Right atrium auricular region (tissue), 2 donors: Measurements from ENCODE around the gene LDHB. TPM values are rescaled to one million over a fixed set of nuclear protein-coding genes. Genes with fewer than 3 reads are reported as not detected.
"Not testable (repeated sequence)": the region's sequence is repeated elsewhere in the genome, so short reads cannot be mapped to it uniquely, and the experiment has no call there.

Source experiments
- DNase-seq: peaks from one replicate; pipeline ENCODE4 v3.0.0-alpha.2; 2019; ENCODE audit warnings: low spot score
- H3K27ac ChIP-seq, 2 donors: fragments of 200-600 bp; sonication (generic); 1 replicate in 1 of 2; 2 replicates in 1 of 2; pipeline ENCODE4 v1.5.1; 2016 to 2019
- H3K27me3 ChIP-seq, 2 donors: fragments of 200-600 bp; sonication (generic); one replicate each; pipeline versions ENCODE4 v1.5.1 to v1.6.0; 2017 to 2019
- H3K36me3 ChIP-seq: fragments of 200-600 bp; sonication (generic); one replicate; pipeline ENCODE4 v1.5.1; 2016
- H3K4me1 ChIP-seq, 2 donors: fragments of 200-600 bp; sonication (generic); one replicate each; pipeline versions ENCODE4 v1.5.1 to v1.6.0; 2017 to 2019
- H3K4me3 ChIP-seq, 2 donors: fragments of 200-600 bp; sonication (generic); 1 replicate in 1 of 2; 2 replicates in 1 of 2; pipeline ENCODE4 v1.5.1; 2017 to 2019; ENCODE audit warnings: mild to moderate bottlenecking in 1 of 2, moderate library complexity in 1 of 2
- H3K9me3 ChIP-seq, 2 donors: fragments of 200-600 bp; sonication (generic); one replicate each; pipeline ENCODE4 v1.5.1; 2019
- total RNA-seq, 2 donors: library from RNA; depleted of rRNA; stranded (reverse); fragments of >200 nt; gene quantifications; one replicate each; pipeline ENCODE4 v1.1.0, GENCODE V29; 2016
- TF ChIP-seq, protein P1 (sequence below), 2 donors: fragments of 200-600 bp; sonication (generic); IDR thresholded peaks; one replicate each; pipeline ENCODE4 v1.5.1; 2019; ENCODE audit warnings: antibody characterized with exemption in 2 of 2

The LDHB gene
- total RNA-seq, 2 donors from 2014 or later = 727 to 1,254 TPM

- TF ChIP-seq, protein P1, sequence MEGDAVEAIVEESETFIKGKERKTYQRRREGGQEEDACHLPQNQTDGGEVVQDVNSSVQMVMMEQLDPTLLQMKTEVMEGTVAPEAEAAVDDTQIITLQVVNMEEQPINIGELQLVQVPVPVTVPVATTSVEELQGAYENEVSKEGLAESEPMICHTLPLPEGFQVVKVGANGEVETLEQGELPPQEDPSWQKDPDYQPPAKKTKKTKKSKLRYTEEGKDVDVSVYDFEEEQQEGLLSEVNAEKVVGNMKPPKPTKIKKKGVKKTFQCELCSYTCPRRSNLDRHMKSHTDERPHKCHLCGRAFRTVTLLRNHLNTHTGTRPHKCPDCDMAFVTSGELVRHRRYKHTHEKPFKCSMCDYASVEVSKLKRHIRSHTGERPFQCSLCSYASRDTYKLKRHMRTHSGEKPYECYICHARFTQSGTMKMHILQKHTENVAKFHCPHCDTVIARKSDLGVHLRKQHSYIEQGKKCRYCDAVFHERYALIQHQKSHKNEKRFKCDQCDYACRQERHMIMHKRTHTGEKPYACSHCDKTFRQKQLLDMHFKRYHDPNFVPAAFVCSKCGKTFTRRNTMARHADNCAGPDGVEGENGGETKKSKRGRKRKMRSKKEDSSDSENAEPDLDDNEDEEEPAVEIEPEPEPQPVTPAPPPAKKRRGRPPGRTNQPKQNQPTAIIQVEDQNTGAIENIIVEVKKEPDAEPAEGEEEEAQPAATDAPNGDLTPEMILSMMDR (IDR thresholded peaks at IDR 0.05) = no peak
- Histone ChIP-seq H3K36me3 (no peaks in the 10 kb centered on the region), H3K27me3 (no peaks in the 10 kb centered on the region), H3K4me3 (no peak overlapping the region), H3K4me1 (no peaks in the 10 kb centered on the region), H3K9me3 (no peaks in the 10 kb centered on the region), H3K27ac (no peak overlapping the region)
- no peak for DNase-seq
These were observed 20.1 kb upstream of the LDHB start for GRCh38 chr12:21677622-21678277.

- H3K27me3 ChIP-seq = no peaks in the 10 kb centered on the region
- TF ChIP-seq, protein P1 (IDR thresholded peaks at IDR 0.05) = no peak
- no peak overlapping the region for H3K27ac ChIP-seq
- no peaks in the 10 kb centered on the region for H3K9me3 ChIP-seq
- H3K4me1 ChIP-seq = no peaks in the 10 kb centered on the region
- H3K36me3 ChIP-seq = no peaks in the 10 kb centered on the region
- DNase-seq = no peak
- no peak overlapping the region for H3K4me3 ChIP-seq
These were observed 19.6 kb upstream of the LDHB start for GRCh38 chr12:21677204-21677603.

DNA sequence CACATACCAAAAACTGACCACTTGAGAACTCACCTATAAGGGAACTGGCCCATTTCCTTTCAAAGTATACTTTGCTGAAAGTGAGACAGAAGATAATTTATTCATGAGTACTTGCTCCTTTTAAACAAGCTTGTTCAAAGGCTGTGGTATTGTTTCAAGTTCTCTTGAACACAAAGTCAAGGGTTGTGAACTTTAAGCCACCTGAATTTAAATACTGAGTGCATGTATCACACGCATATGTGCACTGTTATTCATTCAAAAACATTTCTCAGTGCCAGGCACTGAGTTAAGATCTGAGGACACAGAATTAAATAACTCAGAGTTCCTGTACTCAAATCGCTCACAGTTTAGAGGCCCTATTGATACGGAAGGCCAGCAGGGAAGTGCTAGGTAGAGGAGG is 19.1 kb upstream of the LDHB start:
- TF ChIP-seq, protein P1 (IDR thresholded peaks at IDR 0.05) = no peak
- H3K9me3 ChIP-seq = no peaks in the 10 kb centered on the region
- H3K4me1 ChIP-seq = no peaks in the 10 kb centered on the region
- no peak overlapping the region for H3K27ac ChIP-seq
- no peak for DNase-seq
- H3K4me3 ChIP-seq = no peak overlapping the region
- no peaks in the 10 kb centered on the region for H3K27me3 ChIP-seq
- no peaks in the 10 kb centered on the region for H3K36me3 ChIP-seq

GRCh38 chr12:21675641-21676040 is 18.0 kb upstream of the LDHB start:
- TF ChIP-seq, protein P1 (IDR thresholded peaks at IDR 0.05) = no peak
- no peaks in the 10 kb centered on the region for H3K36me3 ChIP-seq
- no peaks in the 10 kb centered on the region for H3K9me3 ChIP-seq

DNA sequence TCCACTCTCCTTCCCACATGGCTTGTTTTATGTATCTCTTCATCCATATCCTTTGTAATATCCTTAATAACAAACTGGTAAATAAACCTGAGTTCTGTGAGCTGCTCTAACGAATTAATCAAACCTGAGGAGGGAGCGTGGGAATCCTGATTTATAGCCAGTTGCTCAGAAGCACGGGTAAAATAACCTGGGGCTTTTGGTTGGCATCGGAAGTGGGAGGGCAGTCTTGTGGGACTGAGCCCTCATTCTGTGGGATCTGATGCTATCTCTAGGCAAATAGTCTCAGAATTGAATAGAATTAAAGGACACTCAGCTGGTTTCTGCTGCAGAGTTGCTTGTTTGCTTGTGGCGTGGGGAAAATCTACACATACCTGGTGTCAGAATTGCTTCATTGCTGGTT is 17.5 kb upstream of the LDHB start:
- TF ChIP-seq, protein P1 (IDR thresholded peaks at IDR 0.05) = no peak
- Histone ChIP-seq H3K27ac (no peak overlapping the region), H3K27me3 (no peaks in the 10 kb centered on the region), H3K4me3 (no peak overlapping the region), H3K4me1 (no peaks in the 10 kb centered on the region), H3K9me3 (no peaks in the 10 kb centered on the region), H3K36me3 (no peaks in the 10 kb centered on the region)
- DNase-seq = no peak

More at GRCh38 chr12:21675641-21676040, 18.0 kb upstream of the LDHB start:
- Histone ChIP-seq H3K4me1 (no peaks in the 10 kb centered on the region), H3K27me3 (no peaks in the 10 kb centered on the region), H3K4me3 (no peak overlapping the region), H3K27ac (no peak overlapping the region)
- DNase-seq = no peak

GRCh38 chr12:21673830-21674552 is 16.3 kb upstream of the LDHB start:
- H3K9me3 ChIP-seq, H3K4me1 ChIP-seq, H3K4me3 ChIP-seq, H3K36me3 ChIP-seq, H3K27ac ChIP-seq, DNase-seq, H3K27me3 ChIP-seq: not testable (repeated sequence)
